Measurements from ENCODE around the gene WDR72. TPM values are rescaled to one million over a fixed set of nuclear protein-coding genes. Genes with fewer than 3 reads are reported as not detected.
"Not testable (repeated sequence)": the region's sequence is repeated elsewhere in the genome, so short reads cannot be mapped to it uniquely, and the experiment has no call there.

The WDR72 gene
- total RNA-seq, 1 donor from 2014 or later = under 0.01 TPM

- H3K9me3 ChIP-seq (ENCODE audit: control insufficient read depth in 3 of 3, low read length in 3 of 3) = no peaks in the 10 kb centered on the region
- no peaks in the 10 kb centered on the region for H3K36me3 ChIP-seq (ENCODE audit: control insufficient read depth in 3 of 3, insufficient read depth in 3 of 3, low read length in 3 of 3)
- no peak overlapping the region for H3K9ac ChIP-seq (ENCODE audit: low read depth in 1 of 3, low read length in 3 of 3)
- no peaks in the 10 kb centered on the region for H3K27me3 ChIP-seq (ENCODE audit: control insufficient read depth in 3 of 3, insufficient read depth in 3 of 3, low read length in 3 of 3)
- no peaks in the 10 kb centered on the region for H3K4me1 ChIP-seq (ENCODE audit: control insufficient read depth in 3 of 3, insufficient read depth in 3 of 3, low read length in 3 of 3)
- no peak overlapping the region for H3K4me3 ChIP-seq (ENCODE audit: low read length in 3 of 3)
- H3K27ac ChIP-seq (ENCODE audit: low read depth, low read length) = no peak overlapping the region
These were observed 211.2 kb downstream of the WDR72 start for GRCh38 chr15:53548236-53548635.

- H3K9ac ChIP-seq (ENCODE audit: low read depth in 1 of 3, low read length in 3 of 3); H3K4me3 ChIP-seq (ENCODE audit: low read length in 3 of 3); H3K36me3 ChIP-seq (ENCODE audit: control insufficient read depth in 3 of 3, insufficient read depth in 3 of 3, low read length in 3 of 3); H3K9me3 ChIP-seq (ENCODE audit: control insufficient read depth in 3 of 3, low read length in 3 of 3); H3K27me3 ChIP-seq (ENCODE audit: control insufficient read depth in 3 of 3, insufficient read depth in 3 of 3, low read length in 3 of 3); H3K4me1 ChIP-seq (ENCODE audit: control insufficient read depth in 3 of 3, insufficient read depth in 3 of 3, low read length in 3 of 3); H3K27ac ChIP-seq (ENCODE audit: low read depth, low read length): not testable (repeated sequence)
These were observed 218.7 kb downstream of the WDR72 start for GRCh38 chr15:53540626-53541300.

- no peaks in the 10 kb centered on the region for H3K9me3 ChIP-seq (ENCODE audit: control insufficient read depth in 3 of 3, low read length in 3 of 3)
- H3K9ac ChIP-seq (ENCODE audit: low read depth in 1 of 3, low read length in 3 of 3) = no peak overlapping the region
These were observed 219.6 kb downstream of the WDR72 start for GRCh38 chr15:53539878-53540277.

GRCh38 chr15:53536479-53537120 lies 222.9 kb downstream of the WDR72 start:
- no peak overlapping the region for H3K27ac ChIP-seq (ENCODE audit: low read depth, low read length)
- H3K27me3 ChIP-seq (ENCODE audit: control insufficient read depth in 3 of 3, insufficient read depth in 3 of 3, low read length in 3 of 3) = no peaks in the 10 kb centered on the region
- no peak overlapping the region for H3K4me3 ChIP-seq (ENCODE audit: low read length in 3 of 3)

More at GRCh38 chr15:53539878-53540277, 219.6 kb downstream of the WDR72 start:
- no peak overlapping the region for H3K27ac ChIP-seq (ENCODE audit: low read depth, low read length)
- H3K4me3 ChIP-seq (ENCODE audit: low read length in 3 of 3) = no peak overlapping the region
- H3K27me3 ChIP-seq (ENCODE audit: control insufficient read depth in 3 of 3, insufficient read depth in 3 of 3, low read length in 3 of 3) = no peaks in the 10 kb centered on the region
- H3K36me3 ChIP-seq (ENCODE audit: control insufficient read depth in 3 of 3, insufficient read depth in 3 of 3, low read length in 3 of 3) = no peaks in the 10 kb centered on the region
- H3K4me1 ChIP-seq (ENCODE audit: control insufficient read depth in 3 of 3, insufficient read depth in 3 of 3, low read length in 3 of 3) = no peaks in the 10 kb centered on the region

GRCh38 chr15:53535886-53536285 lies 223.6 kb downstream of the WDR72 start:
- no peaks in the 10 kb centered on the region for H3K9me3 ChIP-seq (ENCODE audit: control insufficient read depth in 3 of 3, low read length in 3 of 3)
- no peaks in the 10 kb centered on the region for H3K27me3 ChIP-seq (ENCODE audit: control insufficient read depth in 3 of 3, insufficient read depth in 3 of 3, low read length in 3 of 3)
- H3K4me3 ChIP-seq (ENCODE audit: low read length in 3 of 3) = no peak overlapping the region
- H3K36me3 ChIP-seq (ENCODE audit: control insufficient read depth in 3 of 3, insufficient read depth in 3 of 3, low read length in 3 of 3) = no peaks in the 10 kb centered on the region
- no peak overlapping the region for H3K9ac ChIP-seq (ENCODE audit: low read depth in 1 of 3, low read length in 3 of 3)
- no peaks in the 10 kb centered on the region for H3K4me1 ChIP-seq (ENCODE audit: control insufficient read depth in 3 of 3, insufficient read depth in 3 of 3, low read length in 3 of 3)
- H3K27ac ChIP-seq (ENCODE audit: low read depth, low read length) = no peak overlapping the region

More at GRCh38 chr15:53536479-53537120, 222.9 kb downstream of the WDR72 start:
- Histone ChIP-seq H3K36me3 (ENCODE audit: control insufficient read depth in 3 of 3, insufficient read depth in 3 of 3, low read length in 3 of 3) (no peaks in the 10 kb centered on the region), H3K4me1 (ENCODE audit: control insufficient read depth in 3 of 3, insufficient read depth in 3 of 3, low read length in 3 of 3) (no peaks in the 10 kb centered on the region), H3K9ac (ENCODE audit: low read depth in 1 of 3, low read length in 3 of 3) (no peak overlapping the region), H3K9me3 (ENCODE audit: control insufficient read depth in 3 of 3, low read length in 3 of 3) (no peaks in the 10 kb centered on the region)

- H3K27ac ChIP-seq (ENCODE audit: low read depth, low read length) = no peak overlapping the region
- no peak overlapping the region for H3K9ac ChIP-seq (ENCODE audit: low read depth in 1 of 3, low read length in 3 of 3)
- H3K36me3 ChIP-seq (ENCODE audit: control insufficient read depth in 3 of 3, insufficient read depth in 3 of 3, low read length in 3 of 3) = no peaks in the 10 kb centered on the region
- no peaks in the 10 kb centered on the region for H3K9me3 ChIP-seq (ENCODE audit: control insufficient read depth in 3 of 3, low read length in 3 of 3)
- H3K27me3 ChIP-seq (ENCODE audit: control insufficient read depth in 3 of 3, insufficient read depth in 3 of 3, low read length in 3 of 3) = no peaks in the 10 kb centered on the region
- H3K4me1 ChIP-seq (ENCODE audit: control insufficient read depth in 3 of 3, insufficient read depth in 3 of 3, low read length in 3 of 3) = no peaks in the 10 kb centered on the region
- no peak overlapping the region for H3K4me3 ChIP-seq (ENCODE audit: low read length in 3 of 3)
These were observed 225.2 kb downstream of the WDR72 start for GRCh38 chr15:53534105-53534839.

- Histone ChIP-seq H3K36me3 (ENCODE audit: control insufficient read depth in 3 of 3, insufficient read depth in 3 of 3, low read length in 3 of 3) (no peaks in the 10 kb centered on the region), H3K27me3 (ENCODE audit: control insufficient read depth in 3 of 3, insufficient read depth in 3 of 3, low read length in 3 of 3) (no peaks in the 10 kb centered on the region), H3K9ac (ENCODE audit: low read depth in 1 of 3, low read length in 3 of 3) (no peak overlapping the region), H3K9me3 (ENCODE audit: control insufficient read depth in 3 of 3, low read length in 3 of 3) (no peaks in the 10 kb centered on the region), H3K27ac (ENCODE audit: low read depth, low read length) (no peak overlapping the region), H3K4me1 (ENCODE audit: control insufficient read depth in 3 of 3, insufficient read depth in 3 of 3, low read length in 3 of 3) (no peaks in the 10 kb centered on the region), H3K4me3 (ENCODE audit: low read length in 3 of 3) (no peak overlapping the region)
These were observed 228.7 kb downstream of the WDR72 start for GRCh38 chr15:53530761-53531160.

- Histone ChIP-seq H3K4me3 (ENCODE audit: low read length in 3 of 3) (no peak overlapping the region), H3K9me3 (ENCODE audit: control insufficient read depth in 3 of 3, low read length in 3 of 3) (no peaks in the 10 kb centered on the region), H3K36me3 (ENCODE audit: control insufficient read depth in 3 of 3, insufficient read depth in 3 of 3, low read length in 3 of 3) (no peaks in the 10 kb centered on the region), H3K27ac (ENCODE audit: low read depth, low read length) (no peak overlapping the region), H3K27me3 (ENCODE audit: control insufficient read depth in 3 of 3, insufficient read depth in 3 of 3, low read length in 3 of 3) (no peaks in the 10 kb centered on the region), H3K9ac (ENCODE audit: low read depth in 1 of 3, low read length in 3 of 3) (no peak overlapping the region), H3K4me1 (ENCODE audit: control insufficient read depth in 3 of 3, insufficient read depth in 3 of 3, low read length in 3 of 3) (no peaks in the 10 kb centered on the region)
These were observed 231.5 kb downstream of the WDR72 start for GRCh38 chr15:53527996-53528395.

- H3K4me1 ChIP-seq (ENCODE audit: control insufficient read depth in 3 of 3, insufficient read depth in 3 of 3, low read length in 3 of 3) = no peaks in the 10 kb centered on the region
- H3K27ac ChIP-seq (ENCODE audit: low read depth, low read length) = no peak overlapping the region
- H3K9me3 ChIP-seq (ENCODE audit: control insufficient read depth in 3 of 3, low read length in 3 of 3) = no peaks in the 10 kb centered on the region
- no peak overlapping the region for H3K9ac ChIP-seq (ENCODE audit: low read depth in 1 of 3, low read length in 3 of 3)
- H3K36me3 ChIP-seq (ENCODE audit: control insufficient read depth in 3 of 3, insufficient read depth in 3 of 3, low read length in 3 of 3) = no peaks in the 10 kb centered on the region
- H3K27me3 ChIP-seq (ENCODE audit: control insufficient read depth in 3 of 3, insufficient read depth in 3 of 3, low read length in 3 of 3) = no peaks in the 10 kb centered on the region
- H3K4me3 ChIP-seq (ENCODE audit: low read length in 3 of 3) = no peak overlapping the region
These were observed 233.6 kb downstream of the WDR72 start for GRCh38 chr15:53525894-53526293.

GRCh38 chr15:53522991-53523390 lies 236.5 kb downstream of the WDR72 start:
- H3K4me3 ChIP-seq (ENCODE audit: low read length in 3 of 3) = no peak overlapping the region
- H3K27me3 ChIP-seq (ENCODE audit: control insufficient read depth in 3 of 3, insufficient read depth in 3 of 3, low read length in 3 of 3) = no peaks in the 10 kb centered on the region
- H3K36me3 ChIP-seq (ENCODE audit: control insufficient read depth in 3 of 3, insufficient read depth in 3 of 3, low read length in 3 of 3) = no peaks in the 10 kb centered on the region
- no peaks in the 10 kb centered on the region for H3K9me3 ChIP-seq (ENCODE audit: control insufficient read depth in 3 of 3, low read length in 3 of 3)
- H3K9ac ChIP-seq (ENCODE audit: low read depth in 1 of 3, low read length in 3 of 3) = no peak overlapping the region
- no peak overlapping the region for H3K27ac ChIP-seq (ENCODE audit: low read depth, low read length)
- H3K4me1 ChIP-seq (ENCODE audit: control insufficient read depth in 3 of 3, insufficient read depth in 3 of 3, low read length in 3 of 3) = no peaks in the 10 kb centered on the region

All from skeletal muscle tissue (tissue), 4 donors.